ENCODE measurements around the gene TARS3.

DNA sequence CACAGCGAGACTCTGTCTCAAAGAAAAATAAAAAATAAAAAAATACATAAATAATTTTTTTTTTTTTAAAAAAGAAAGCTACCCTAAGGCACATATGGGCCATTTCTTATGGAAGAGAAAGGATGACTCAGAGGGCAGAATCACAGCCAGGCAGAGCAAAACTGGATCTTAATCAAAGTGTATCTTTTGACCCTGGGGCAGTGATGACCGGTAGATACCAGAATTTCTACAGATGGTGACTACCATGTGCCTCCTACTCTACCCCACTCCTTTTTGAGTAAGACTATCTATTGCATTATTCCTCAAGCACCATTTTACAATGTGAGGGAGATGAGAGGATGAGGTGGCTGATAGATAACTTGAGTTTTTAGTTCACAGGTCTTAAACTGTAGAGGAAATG, 26.0 kb downstream of the TARS3 start:
- TF ChIP-seq POLR2A (IDR thresholded peaks at IDR 0.05; ENCODE audit: low read depth, low read length) (no peak), EZH2 (IDR thresholded peaks at IDR 0.05; ENCODE audit: borderline replicate concordance, low read depth, low read length, severe bottlenecking) (no peak), POLR2AphosphoS5 (IDR thresholded peaks at IDR 0.05; ENCODE audit: insufficient read depth, low read depth, low read length) (no peak), JUN (IDR thresholded peaks at IDR 0.05; ENCODE audit: borderline replicate concordance, insufficient read depth, insufficient read length, low read depth) (no peak)
- TF ChIP-seq, protein P1, sequence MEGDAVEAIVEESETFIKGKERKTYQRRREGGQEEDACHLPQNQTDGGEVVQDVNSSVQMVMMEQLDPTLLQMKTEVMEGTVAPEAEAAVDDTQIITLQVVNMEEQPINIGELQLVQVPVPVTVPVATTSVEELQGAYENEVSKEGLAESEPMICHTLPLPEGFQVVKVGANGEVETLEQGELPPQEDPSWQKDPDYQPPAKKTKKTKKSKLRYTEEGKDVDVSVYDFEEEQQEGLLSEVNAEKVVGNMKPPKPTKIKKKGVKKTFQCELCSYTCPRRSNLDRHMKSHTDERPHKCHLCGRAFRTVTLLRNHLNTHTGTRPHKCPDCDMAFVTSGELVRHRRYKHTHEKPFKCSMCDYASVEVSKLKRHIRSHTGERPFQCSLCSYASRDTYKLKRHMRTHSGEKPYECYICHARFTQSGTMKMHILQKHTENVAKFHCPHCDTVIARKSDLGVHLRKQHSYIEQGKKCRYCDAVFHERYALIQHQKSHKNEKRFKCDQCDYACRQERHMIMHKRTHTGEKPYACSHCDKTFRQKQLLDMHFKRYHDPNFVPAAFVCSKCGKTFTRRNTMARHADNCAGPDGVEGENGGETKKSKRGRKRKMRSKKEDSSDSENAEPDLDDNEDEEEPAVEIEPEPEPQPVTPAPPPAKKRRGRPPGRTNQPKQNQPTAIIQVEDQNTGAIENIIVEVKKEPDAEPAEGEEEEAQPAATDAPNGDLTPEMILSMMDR (IDR thresholded peaks at IDR 0.05; ENCODE audit: extremely low read depth in 1 of 2, insufficient read depth in 1 of 2, low read depth in 1 of 2, low read length in 2 of 2) = no peak
